ENCODE results near the gene TMEM150B.

DNA sequence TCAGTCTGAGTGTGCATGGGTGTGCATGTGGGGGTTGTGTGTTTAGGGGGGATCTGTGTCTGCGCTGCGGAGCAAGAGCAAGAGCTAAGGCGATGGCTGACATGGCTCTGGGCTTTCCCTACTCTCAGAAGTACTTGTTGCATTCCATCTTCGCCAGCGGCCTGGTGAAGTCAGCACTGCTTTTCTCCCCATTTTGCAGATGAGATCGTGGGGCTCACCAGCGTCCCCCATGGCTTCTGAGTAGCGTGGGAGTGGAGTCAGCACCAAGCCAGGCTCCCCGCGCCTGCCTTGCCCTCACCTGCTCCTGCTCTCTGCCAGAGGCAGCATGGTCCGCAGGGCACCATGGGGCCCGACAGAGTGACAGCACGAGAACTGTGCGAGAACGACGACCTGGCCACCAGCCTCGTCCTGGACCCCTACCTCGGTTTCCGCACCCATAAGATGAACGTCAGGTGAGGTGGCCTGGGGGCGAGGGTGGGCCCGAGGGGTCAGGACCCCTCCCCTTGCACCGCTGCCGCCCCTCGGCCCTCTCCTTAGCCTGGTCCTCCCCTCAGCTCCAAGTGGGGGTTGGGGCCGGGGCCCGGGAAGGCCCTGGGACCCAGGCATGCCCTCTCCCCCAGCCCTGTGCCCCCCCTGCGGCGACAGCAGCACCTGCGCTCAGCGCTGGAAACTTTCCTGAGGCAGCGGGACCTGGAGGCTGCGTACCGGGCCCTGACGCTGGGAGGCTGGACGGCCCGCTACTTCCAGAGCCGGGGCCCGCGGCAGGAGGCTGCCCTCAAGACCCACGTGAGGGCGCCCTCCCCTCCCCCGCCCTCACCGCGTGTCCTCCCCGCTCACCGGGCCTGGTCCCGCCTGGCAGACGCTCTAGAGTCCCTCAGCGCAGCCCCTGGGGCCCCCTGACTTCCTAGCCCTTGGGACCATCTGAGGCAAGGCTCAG, 16.7 kb upstream of the TMEM150B start:
- TF ChIP-seq, protein P1, sequence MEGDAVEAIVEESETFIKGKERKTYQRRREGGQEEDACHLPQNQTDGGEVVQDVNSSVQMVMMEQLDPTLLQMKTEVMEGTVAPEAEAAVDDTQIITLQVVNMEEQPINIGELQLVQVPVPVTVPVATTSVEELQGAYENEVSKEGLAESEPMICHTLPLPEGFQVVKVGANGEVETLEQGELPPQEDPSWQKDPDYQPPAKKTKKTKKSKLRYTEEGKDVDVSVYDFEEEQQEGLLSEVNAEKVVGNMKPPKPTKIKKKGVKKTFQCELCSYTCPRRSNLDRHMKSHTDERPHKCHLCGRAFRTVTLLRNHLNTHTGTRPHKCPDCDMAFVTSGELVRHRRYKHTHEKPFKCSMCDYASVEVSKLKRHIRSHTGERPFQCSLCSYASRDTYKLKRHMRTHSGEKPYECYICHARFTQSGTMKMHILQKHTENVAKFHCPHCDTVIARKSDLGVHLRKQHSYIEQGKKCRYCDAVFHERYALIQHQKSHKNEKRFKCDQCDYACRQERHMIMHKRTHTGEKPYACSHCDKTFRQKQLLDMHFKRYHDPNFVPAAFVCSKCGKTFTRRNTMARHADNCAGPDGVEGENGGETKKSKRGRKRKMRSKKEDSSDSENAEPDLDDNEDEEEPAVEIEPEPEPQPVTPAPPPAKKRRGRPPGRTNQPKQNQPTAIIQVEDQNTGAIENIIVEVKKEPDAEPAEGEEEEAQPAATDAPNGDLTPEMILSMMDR (IDR thresholded peaks at IDR 0.05; ENCODE audit: low read depth, low read length, missing input control) = no peak
- TF ChIP-seq JUND (IDR thresholded peaks at IDR 0.05) (no peak), SP1 (IDR thresholded peaks at IDR 0.05) (no peak), TAF1 (conservative IDR thresholded peaks at IDR 0.05) (no peak), HNF4G (IDR thresholded peaks at IDR 0.05) (no peak), RAD21 (IDR thresholded peaks at IDR 0.05) (no peak), HNF4A (conservative IDR thresholded peaks at IDR 0.05) (no peak), FOXA1 (IDR thresholded peaks at IDR 0.05) (no peak), EGR1 (IDR thresholded peaks at IDR 0.05; ENCODE audit: low read depth in 2 of 2) (no peak), YY1 (IDR thresholded peaks at IDR 0.05) (no peak)
- TF ChIP-seq, protein P2, sequence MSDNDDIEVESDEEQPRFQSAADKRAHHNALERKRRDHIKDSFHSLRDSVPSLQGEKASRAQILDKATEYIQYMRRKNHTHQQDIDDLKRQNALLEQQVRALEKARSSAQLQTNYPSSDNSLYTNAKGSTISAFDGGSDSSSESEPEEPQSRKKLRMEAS (IDR thresholded peaks at IDR 0.05) = no peak
- TF ChIP-seq, protein P3, sequence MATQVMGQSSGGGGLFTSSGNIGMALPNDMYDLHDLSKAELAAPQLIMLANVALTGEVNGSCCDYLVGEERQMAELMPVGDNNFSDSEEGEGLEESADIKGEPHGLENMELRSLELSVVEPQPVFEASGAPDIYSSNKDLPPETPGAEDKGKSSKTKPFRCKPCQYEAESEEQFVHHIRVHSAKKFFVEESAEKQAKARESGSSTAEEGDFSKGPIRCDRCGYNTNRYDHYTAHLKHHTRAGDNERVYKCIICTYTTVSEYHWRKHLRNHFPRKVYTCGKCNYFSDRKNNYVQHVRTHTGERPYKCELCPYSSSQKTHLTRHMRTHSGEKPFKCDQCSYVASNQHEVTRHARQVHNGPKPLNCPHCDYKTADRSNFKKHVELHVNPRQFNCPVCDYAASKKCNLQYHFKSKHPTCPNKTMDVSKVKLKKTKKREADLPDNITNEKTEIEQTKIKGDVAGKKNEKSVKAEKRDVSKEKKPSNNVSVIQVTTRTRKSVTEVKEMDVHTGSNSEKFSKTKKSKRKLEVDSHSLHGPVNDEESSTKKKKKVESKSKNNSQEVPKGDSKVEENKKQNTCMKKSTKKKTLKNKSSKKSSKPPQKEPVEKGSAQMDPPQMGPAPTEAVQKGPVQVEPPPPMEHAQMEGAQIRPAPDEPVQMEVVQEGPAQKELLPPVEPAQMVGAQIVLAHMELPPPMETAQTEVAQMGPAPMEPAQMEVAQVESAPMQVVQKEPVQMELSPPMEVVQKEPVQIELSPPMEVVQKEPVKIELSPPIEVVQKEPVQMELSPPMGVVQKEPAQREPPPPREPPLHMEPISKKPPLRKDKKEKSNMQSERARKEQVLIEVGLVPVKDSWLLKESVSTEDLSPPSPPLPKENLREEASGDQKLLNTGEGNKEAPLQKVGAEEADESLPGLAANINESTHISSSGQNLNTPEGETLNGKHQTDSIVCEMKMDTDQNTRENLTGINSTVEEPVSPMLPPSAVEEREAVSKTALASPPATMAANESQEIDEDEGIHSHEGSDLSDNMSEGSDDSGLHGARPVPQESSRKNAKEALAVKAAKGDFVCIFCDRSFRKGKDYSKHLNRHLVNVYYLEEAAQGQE (IDR thresholded peaks at IDR 0.05) = no peak
- TF ChIP-seq, protein P4, sequence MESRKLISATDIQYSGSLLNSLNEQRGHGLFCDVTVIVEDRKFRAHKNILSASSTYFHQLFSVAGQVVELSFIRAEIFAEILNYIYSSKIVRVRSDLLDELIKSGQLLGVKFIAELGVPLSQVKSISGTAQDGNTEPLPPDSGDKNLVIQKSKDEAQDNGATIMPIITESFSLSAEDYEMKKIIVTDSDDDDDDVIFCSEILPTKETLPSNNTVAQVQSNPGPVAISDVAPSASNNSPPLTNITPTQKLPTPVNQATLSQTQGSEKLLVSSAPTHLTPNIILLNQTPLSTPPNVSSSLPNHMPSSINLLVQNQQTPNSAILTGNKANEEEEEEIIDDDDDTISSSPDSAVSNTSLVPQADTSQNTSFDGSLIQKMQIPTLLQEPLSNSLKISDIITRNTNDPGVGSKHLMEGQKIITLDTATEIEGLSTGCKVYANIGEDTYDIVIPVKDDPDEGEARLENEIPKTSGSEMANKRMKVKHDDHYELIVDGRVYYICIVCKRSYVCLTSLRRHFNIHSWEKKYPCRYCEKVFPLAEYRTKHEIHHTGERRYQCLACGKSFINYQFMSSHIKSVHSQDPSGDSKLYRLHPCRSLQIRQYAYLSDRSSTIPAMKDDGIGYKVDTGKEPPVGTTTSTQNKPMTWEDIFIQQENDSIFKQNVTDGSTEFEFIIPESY (IDR thresholded peaks at IDR 0.05) = no peak
